Measurements from ENCODE around the gene KIF1B. TPM values are rescaled to one million over a fixed set of nuclear protein-coding genes. Genes with fewer than 3 reads are reported as not detected.
"Not testable (repeated sequence)": the region's sequence is repeated elsewhere in the genome, so short reads cannot be mapped to it uniquely, and the experiment has no call there.

KIF1B gene
- total RNA-seq, 5 donors from 2014 or later (not counting 1 experiment from before 2014, with no cell fraction given) = 10.3 to 15.3 (median 13.8) TPM

DNA sequence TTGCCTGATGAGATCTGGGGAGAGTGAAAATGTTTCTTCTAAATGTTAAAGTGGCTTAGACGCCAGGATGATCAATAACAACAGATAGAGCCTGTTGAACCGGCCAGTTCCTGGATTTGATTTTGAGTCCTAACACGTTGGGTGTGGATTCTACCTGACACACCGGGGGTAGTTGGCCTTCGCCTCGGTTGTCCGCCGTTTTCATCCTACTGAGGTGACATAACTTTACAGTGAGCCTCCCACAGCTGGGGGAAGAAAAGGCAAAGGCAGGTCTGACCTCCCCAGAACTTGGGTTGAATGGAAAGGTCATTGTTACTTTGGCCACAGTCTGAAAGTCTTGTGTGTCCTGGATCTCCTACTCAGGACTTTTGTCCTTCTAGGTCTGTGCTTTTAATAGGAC lies 189.6 kb downstream of the KIF1B start:
- Mint-ChIP-seq H3K36me3 (peaks cover 12% of the 10 kb centered on the region), H3K9me3 (no peaks in the 10 kb centered on the region), H3K4me1 (peaks cover 12 to 24% (median 24%) of the 10 kb centered on the region in 3 donors), H3K27me3 (no peaks in the 10 kb centered on the region), H3K27ac (no peak overlapping the region), H3K4me3 (peak overlapping the region; percentile 85 to 97 (median 90))
- peaks cover 4 to 22% of the 10 kb centered on the region in 2 donors for H3K36me3 ChIP-seq (ENCODE audit: control insufficient read depth in 2 of 2, extremely low read depth in 1 of 2, insufficient read depth in 1 of 2, low read length in 1 of 2)
- no peaks in the 10 kb centered on the region for H3K27me3 ChIP-seq (replicated peaks in 1 of 2; ENCODE audit: control insufficient read depth in 2 of 2, extremely low read depth in 1 of 2, insufficient read depth in 2 of 2, low read length in 1 of 2)
- H3K4me1 ChIP-seq (ENCODE audit: control insufficient read depth in 1 of 2, extremely low read depth in 1 of 2, insufficient read depth in 2 of 2, low read length in 2 of 2) = peaks cover 0 to 24% of the 10 kb centered on the region in 2 experiments
- ChIA-PET POLR2A (interaction anchor here in 1 of 2 donors (0.6 kb wide), 1 partner anchor 1269 kb away, joined by 4 read pairs; no protein-coding TSS in a partner anchor), CTCF (interaction anchor here in 1 of 2 donors (0.7 kb wide), 1 partner anchor 325 kb away, joined by 3 read pairs; no protein-coding TSS in a partner anchor)
- H3K27ac ChIP-seq (ENCODE audit: low read length) = no peak overlapping the region
- no peaks in the 10 kb centered on the region for H3K9me3 ChIP-seq
- 59% methylated on average over 2 of the region's 8 CpGs for WGBS (ENCODE audit: insufficient coverage)
- no peak for ATAC-seq (replicated peaks in 1 of 4)
- peak overlapping the region in 1 of 2 donors; percentile 82 for H3K4me3 ChIP-seq (ENCODE audit: control insufficient read depth in 1 of 2, extremely low read depth in 1 of 2, low read length in 1 of 2)
- no peak for DNase-seq

GRCh38 chr1:10401281-10401680 lies 190.9 kb downstream of the KIF1B start:
- Mint-ChIP-seq H3K27ac (no peak overlapping the region), H3K27me3 (no peaks in the 10 kb centered on the region), H3K9me3 (no peaks in the 10 kb centered on the region), H3K4me3 (peak overlapping the region in 1 of 3 donors; percentile 97), H3K36me3 (peaks cover 12% of the 10 kb centered on the region), H3K4me1 (peaks cover 12 to 24% (median 24%) of the 10 kb centered on the region in 3 donors)
- ATAC-seq (replicated peaks in 1 of 4) (no peak), DNase-seq (no peak)
- H3K27ac ChIP-seq (ENCODE audit: low read length) = no peak overlapping the region
- peaks cover 4 to 28% of the 10 kb centered on the region in 2 donors for H3K36me3 ChIP-seq (ENCODE audit: control insufficient read depth in 2 of 2, extremely low read depth in 1 of 2, insufficient read depth in 1 of 2, low read length in 1 of 2)
- no peaks in the 10 kb centered on the region for H3K27me3 ChIP-seq (replicated peaks in 1 of 2; ENCODE audit: control insufficient read depth in 2 of 2, extremely low read depth in 1 of 2, insufficient read depth in 2 of 2, low read length in 1 of 2)
- ChIA-PET CTCF (no interaction called here), POLR2A (no interaction called here)
- no peaks in the 10 kb centered on the region for H3K9me3 ChIP-seq
- peaks cover 0 to 24% of the 10 kb centered on the region in 2 experiments for H3K4me1 ChIP-seq (ENCODE audit: control insufficient read depth in 1 of 2, extremely low read depth in 1 of 2, insufficient read depth in 2 of 2, low read length in 2 of 2)
- H3K4me3 ChIP-seq (ENCODE audit: control insufficient read depth in 1 of 2, extremely low read depth in 1 of 2, low read length in 1 of 2) = no peak overlapping the region
- WGBS (ENCODE audit: insufficient coverage) = no CpG with 5 or more reads among the region's 1 CpG

GRCh38 chr1:10402729-10403274 lies 192.4 kb downstream of the KIF1B start:
- CTCF ChIA-PET = no interaction called here
- ATAC-seq (replicated peaks in 1 of 4) = no peak
- POLR2A ChIA-PET = interaction anchor here in 1 of 2 donors (0.7 kb wide), 1 partner anchor 919 kb away, joined by 4 read pairs; no protein-coding TSS in a partner anchor
- DNase-seq = no peak
- Histone ChIP-seq H3K4me3 (ENCODE audit: control insufficient read depth in 1 of 2, extremely low read depth in 1 of 2, low read length in 1 of 2) (no peak overlapping the region), H3K27me3 (replicated peaks in 1 of 2; ENCODE audit: control insufficient read depth in 2 of 2, extremely low read depth in 1 of 2, insufficient read depth in 2 of 2, low read length in 1 of 2) (no peaks in the 10 kb centered on the region), H3K36me3 (ENCODE audit: control insufficient read depth in 2 of 2, extremely low read depth in 1 of 2, insufficient read depth in 1 of 2, low read length in 1 of 2) (peaks cover 4 to 38% of the 10 kb centered on the region in 2 donors), H3K27ac (ENCODE audit: low read length) (no peak overlapping the region), H3K4me1 (ENCODE audit: control insufficient read depth in 1 of 2, extremely low read depth in 1 of 2, insufficient read depth in 2 of 2, low read length in 2 of 2) (peaks cover 0 to 20% of the 10 kb centered on the region in 2 experiments), H3K9me3 (no peaks in the 10 kb centered on the region)
- WGBS (ENCODE audit: insufficient coverage) = 96% methylated on average over 6 of the region's 9 CpGs
- Mint-ChIP-seq H3K27ac (no peak overlapping the region), H3K4me3 (no peak overlapping the region), H3K9me3 (no peaks in the 10 kb centered on the region), H3K27me3 (no peaks in the 10 kb centered on the region), H3K4me1 (peaks cover 12 to 21% (median 21%) of the 10 kb centered on the region in 3 donors), H3K36me3 (peaks cover 21% of the 10 kb centered on the region)

GRCh38 chr1:10407201-10407600 lies 196.8 kb downstream of the KIF1B start:
- peaks cover 46% of the 10 kb centered on the region for H3K36me3 Mint-ChIP-seq
- Histone ChIP-seq H3K36me3 (ENCODE audit: control insufficient read depth in 2 of 2, extremely low read depth in 1 of 2, insufficient read depth in 1 of 2, low read length in 1 of 2) (peaks cover 11 to 72% of the 10 kb centered on the region in 2 donors), H3K4me1 (ENCODE audit: control insufficient read depth in 1 of 2, extremely low read depth in 1 of 2, insufficient read depth in 2 of 2, low read length in 2 of 2) (no peaks in the 10 kb centered on the region), H3K4me3 (ENCODE audit: control insufficient read depth in 1 of 2, extremely low read depth in 1 of 2, low read length in 1 of 2) (no peak overlapping the region), H3K27ac (ENCODE audit: low read length) (no peak overlapping the region), H3K9me3 (no peaks in the 10 kb centered on the region), H3K27me3 (replicated peaks in 1 of 2; ENCODE audit: control insufficient read depth in 2 of 2, extremely low read depth in 1 of 2, insufficient read depth in 2 of 2, low read length in 1 of 2) (no peaks in the 10 kb centered on the region)
- no peak overlapping the region for H3K27ac Mint-ChIP-seq
- DNase-seq = no peak
- H3K9me3 Mint-ChIP-seq = no peaks in the 10 kb centered on the region
- ATAC-seq (replicated peaks in 1 of 4) = no peak
- WGBS (ENCODE audit: insufficient coverage) = 83% methylated on average over 1 of the region's 2 CpGs
- POLR2A ChIA-PET = no interaction called here
- H3K4me3 Mint-ChIP-seq = no peak overlapping the region
- H3K27me3 Mint-ChIP-seq = no peaks in the 10 kb centered on the region
- H3K4me1 Mint-ChIP-seq = no peaks in the 10 kb centered on the region
- CTCF ChIA-PET = no interaction called here

DNA sequence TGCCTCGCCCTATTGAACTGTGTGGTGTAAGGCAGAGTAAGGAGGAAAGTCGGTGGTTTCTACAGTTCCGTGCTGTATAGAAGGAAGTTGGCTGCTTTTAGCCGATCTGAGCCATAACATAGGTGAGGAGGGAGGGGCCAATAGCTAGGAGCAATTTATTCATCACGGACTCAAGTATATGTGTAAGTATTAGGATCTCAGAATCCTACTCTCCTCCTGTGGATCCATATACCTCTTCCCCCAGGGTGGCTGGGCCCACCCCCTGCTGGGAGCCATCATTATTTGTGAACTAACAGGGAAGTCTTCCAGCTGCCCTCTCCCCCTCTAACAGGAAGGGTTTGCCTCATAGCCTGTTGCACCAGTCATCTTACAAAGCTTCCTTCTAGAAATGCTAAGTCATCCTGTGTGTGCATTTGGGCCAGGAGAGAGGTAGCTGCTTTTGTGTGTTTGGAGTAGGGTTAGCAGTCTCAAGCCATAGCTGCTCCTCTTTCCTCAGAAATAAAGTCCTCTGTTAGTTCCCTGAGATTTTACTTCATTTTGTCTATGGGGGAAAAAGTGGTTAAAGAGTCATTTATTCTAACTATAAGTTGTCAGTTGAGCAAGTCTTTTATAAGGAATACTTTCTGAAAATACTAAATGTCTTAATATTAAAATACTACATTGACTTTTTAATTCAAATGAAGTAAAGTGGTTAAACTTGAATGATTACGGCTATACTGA lies 205.0 kb downstream of the KIF1B start:
- DNase-seq = peak in 2 of 35 experiments; percentile 1 to 30
- Histone ChIP-seq H3K4me1 (ENCODE audit: control insufficient read depth in 1 of 2, extremely low read depth in 1 of 2, insufficient read depth in 2 of 2, low read length in 2 of 2) (no peaks in the 10 kb centered on the region), H3K27me3 (replicated peaks in 1 of 2; ENCODE audit: control insufficient read depth in 2 of 2, extremely low read depth in 1 of 2, insufficient read depth in 2 of 2, low read length in 1 of 2) (no peaks in the 10 kb centered on the region), H3K36me3 (ENCODE audit: control insufficient read depth in 2 of 2, extremely low read depth in 1 of 2, insufficient read depth in 1 of 2, low read length in 1 of 2) (peaks cover 25 to 49% of the 10 kb centered on the region in 2 donors), H3K4me3 (ENCODE audit: control insufficient read depth in 1 of 2, extremely low read depth in 1 of 2, low read length in 1 of 2) (no peak overlapping the region), H3K27ac (ENCODE audit: low read length) (no peak overlapping the region), H3K9me3 (no peaks in the 10 kb centered on the region)
- 30% methylated on average over 2 of the region's 6 CpGs for WGBS (ENCODE audit: insufficient coverage)
- Mint-ChIP-seq H3K4me1 (peaks cover 4 to 6% (median 6%) of the 10 kb centered on the region in 3 donors), H3K27ac (peak overlapping the region; percentile 85 to 87), H3K4me3 (no peak overlapping the region), H3K27me3 (no peaks in the 10 kb centered on the region), H3K36me3 (peaks cover 71% of the 10 kb centered on the region), H3K9me3 (no peaks in the 10 kb centered on the region)
- POLR2A ChIA-PET = interaction anchor here in 1 of 2 donors (0.6 kb wide), 1 partner anchor 381 kb away, joined by 3 read pairs; no protein-coding TSS in a partner anchor
- CTCF ChIA-PET = interaction anchor here in 1 of 2 donors (0.6 kb wide), 1 partner anchor 561 kb away, joined by 3 read pairs; no protein-coding TSS in a partner anchor
- ATAC-seq (replicated peaks in 1 of 4) = peak in 3 of 4 experiments; percentile 34 to 63 (median 50)

DNA sequence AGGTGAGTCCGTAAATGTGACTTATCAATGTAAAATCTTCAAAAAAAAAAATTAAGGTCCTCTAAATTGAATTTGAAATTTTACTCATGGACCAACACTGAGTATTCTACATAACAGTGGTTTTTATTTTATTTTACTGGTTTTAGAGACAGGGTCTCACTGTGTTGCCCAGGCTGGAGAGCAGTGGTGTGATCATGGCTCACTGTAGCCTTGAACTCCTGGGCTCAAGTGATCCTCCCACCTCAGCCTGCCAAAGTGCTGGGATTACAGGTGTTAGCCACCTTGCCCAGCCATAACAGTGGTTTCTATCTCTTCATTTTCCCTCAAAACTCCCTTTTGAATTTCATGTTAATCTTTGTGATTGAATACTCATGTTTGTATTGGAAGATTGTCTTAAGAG lies 205.6 kb downstream of the KIF1B start:
- WGBS (ENCODE audit: insufficient coverage) = no CpG with 5 or more reads among the region's 1 CpG
- H3K4me1 Mint-ChIP-seq; H3K9me3 ChIP-seq; H3K4me1 ChIP-seq (ENCODE audit: control insufficient read depth in 1 of 2, extremely low read depth in 1 of 2, insufficient read depth in 2 of 2, low read length in 2 of 2); H3K9me3 Mint-ChIP-seq; DNase-seq; H3K27me3 ChIP-seq (replicated peaks in 1 of 2; ENCODE audit: control insufficient read depth in 2 of 2, extremely low read depth in 1 of 2, insufficient read depth in 2 of 2, low read length in 1 of 2); ATAC-seq (replicated peaks in 1 of 4); H3K4me3 Mint-ChIP-seq; H3K27ac Mint-ChIP-seq; H3K27ac ChIP-seq (ENCODE audit: low read length); H3K4me3 ChIP-seq (ENCODE audit: control insufficient read depth in 1 of 2, extremely low read depth in 1 of 2, low read length in 1 of 2); H3K27me3 Mint-ChIP-seq: not testable (repeated sequence)
- H3K36me3 Mint-ChIP-seq = peaks cover 73% of the 10 kb centered on the region
- POLR2A ChIA-PET = interaction anchor here in 1 of 2 donors (0.6 kb wide), 1 partner anchor 381 kb away, joined by 3 read pairs; no protein-coding TSS in a partner anchor
- H3K36me3 ChIP-seq (ENCODE audit: control insufficient read depth in 2 of 2, extremely low read depth in 1 of 2, insufficient read depth in 1 of 2, low read length in 1 of 2) = peaks cover 27 to 49% of the 10 kb centered on the region in 2 donors
- CTCF ChIA-PET = interaction anchor here in 1 of 2 donors (0.6 kb wide), 1 partner anchor 561 kb away, joined by 3 read pairs; no protein-coding TSS in a partner anchor
